Activated CD4-positive, alpha-beta T cell treated with anti-CD3 and anti-CD28 coated beads, Interleukin-10, Interleukin-2, amounts not matched to agents 100 ng/mL and 50 ng/mL, durations not matched to agents 16 hours and 8 hours (primary cell): Measurements from ENCODE around the gene NUP210.

Experiments
- DNase-seq: peaks from one replicate; pipeline ENCODE4 v3.0.0-alpha.2; 2020

Gene NUP210

GRCh38 chr3:13272831-13273603 lies 147.1 kb downstream of the NUP210 start:
- no peak for DNase-seq

GRCh38 chr3:13269711-13270378 lies 150.3 kb downstream of the NUP210 start:
- DNase-seq = no peak

GRCh38 chr3:13268961-13269441 lies 151.1 kb downstream of the NUP210 start:
- no peak for DNase-seq

- no peak for DNase-seq
Observed at GRCh38 chr3:13268120-13268519, 152.0 kb downstream of the NUP210 start.

- no peak for DNase-seq
Observed at GRCh38 chr3:13266651-13267362, 153.3 kb downstream of the NUP210 start.
